ENCODE results near the gene RNF4. TPM values are rescaled to one million over a fixed set of nuclear protein-coding genes. Genes with fewer than 3 reads are reported as not detected.
A peak's percentile ranks its signal among the peaks of the same experiment; 100 is the strongest.
"Not testable (repeated sequence)": the region's sequence is repeated elsewhere in the genome, so short reads cannot be mapped to it uniquely, and the experiment has no call there.

Gene RNF4
- total RNA-seq, 2 experiments from 2014 or later: 69.2 to 73.1 TPM

DNA sequence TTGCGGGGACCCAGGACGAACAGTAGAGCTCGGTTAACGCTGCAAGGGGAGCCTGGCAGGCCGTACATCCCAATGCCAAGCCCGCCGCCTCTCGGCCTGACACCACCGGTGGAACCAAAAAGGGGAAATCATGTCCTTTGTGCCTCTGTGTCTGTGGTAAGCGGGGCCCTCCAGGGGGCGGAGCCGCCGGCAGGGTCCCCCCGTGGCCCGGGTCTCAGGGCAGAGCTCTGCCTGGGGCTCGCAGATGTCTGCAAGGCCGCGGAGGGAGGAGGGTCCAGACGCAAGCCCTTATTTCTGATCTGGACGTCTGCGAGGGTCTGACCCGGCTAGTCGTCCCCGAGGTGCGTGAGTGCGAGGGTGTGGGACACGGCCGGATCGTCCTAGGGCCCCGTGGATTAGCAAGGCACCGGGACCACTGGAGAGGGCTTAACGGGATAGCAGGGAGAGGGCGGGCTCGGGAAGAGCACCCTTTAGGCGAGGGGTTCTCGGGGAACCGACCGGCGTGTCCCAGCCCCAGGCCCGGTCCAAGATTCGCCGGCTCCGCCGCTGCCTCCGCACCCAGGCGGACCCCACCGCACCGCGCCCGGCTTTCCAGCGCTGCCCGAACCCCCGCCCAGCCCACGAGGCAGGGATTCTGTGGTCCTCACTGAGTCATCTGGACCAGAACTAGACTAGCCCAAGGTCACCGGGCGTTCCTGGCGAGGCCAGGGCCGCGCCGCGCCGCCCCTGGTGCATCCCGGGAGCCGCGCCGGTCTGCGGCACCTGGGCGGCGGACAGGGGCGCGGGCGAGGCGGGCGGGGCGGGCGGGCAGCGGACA lies 66.7 kb downstream of the RNF4 start:
- Mint-ChIP-seq H3K9me3 (no peaks in the 10 kb centered on the region), H3K27ac (peak overlapping the region; percentile 74), H3K27me3 (ENCODE audit: low read depth) (no peaks in the 10 kb centered on the region), H3K36me3 (ENCODE audit: low read depth) (peaks cover 6% of the 10 kb centered on the region), H3K4me3 (peak overlapping the region; percentile 86), H3K4me1 (ENCODE audit: low read depth) (peaks cover 18% of the 10 kb centered on the region)
- intact Hi-C loops (cut with micrococcal nuclease): loop anchor here (1.0 to 5.0 kb wide), 13 partner anchors 36 to 502 kb away; partner anchors contain the start of genes CFAP99, GRK4, HAUS3 and MXD4
- CTCF ChIA-PET: interaction anchor here (0.7 to 1.1 kb wide), 2 partner anchors 30 to 94 kb away, joined by 3 to 4 read pairs; no protein-coding TSS in a partner anchor
- DNase-seq: peak; percentile 76

DNA sequence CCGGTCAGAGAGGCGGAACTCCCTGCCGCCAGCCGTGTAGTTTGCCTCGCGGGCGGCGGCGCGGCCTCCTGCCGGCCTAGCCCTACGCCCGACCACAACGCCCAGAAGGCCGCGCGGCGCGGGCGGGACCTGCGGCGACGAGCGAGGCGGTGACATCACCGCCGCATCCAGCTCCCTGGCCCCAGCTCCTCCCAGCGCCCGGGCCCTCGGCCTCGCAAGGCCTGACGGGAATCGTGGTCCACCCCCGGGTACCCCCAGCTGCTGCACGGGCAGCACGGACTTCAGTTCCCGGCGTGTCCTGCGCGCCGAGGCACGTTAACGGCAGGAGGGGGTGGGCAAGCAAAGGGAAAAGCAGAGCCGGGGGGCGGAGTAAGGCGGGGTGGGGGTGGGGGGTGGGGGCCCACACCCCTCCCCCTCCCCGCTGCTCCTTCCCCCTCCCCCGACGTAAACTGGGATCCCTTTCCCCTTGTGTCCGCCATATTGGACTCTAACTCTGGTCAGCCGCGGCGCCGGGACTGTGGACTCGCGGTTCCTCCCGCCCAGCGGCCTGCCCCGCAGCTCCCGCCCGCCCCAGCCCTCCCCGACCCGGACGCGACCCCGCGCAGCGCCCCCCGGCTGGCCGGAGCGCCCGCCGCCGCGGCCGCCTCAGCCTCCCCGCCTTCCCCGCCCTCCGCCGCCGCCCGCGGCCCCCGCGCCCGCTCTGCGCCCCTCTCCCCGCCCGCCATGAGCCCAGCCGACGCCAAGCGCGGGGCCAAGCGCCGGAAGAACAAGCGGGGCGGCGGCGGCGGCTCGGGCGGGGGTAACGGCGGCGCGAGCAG lies 67.5 kb downstream of the RNF4 start, which contains the start of gene FAM193A:
Gene FAM193A (plus strand): TSS at position 455 of the 818 bp plus-strand sequence. CDS start 269 bp downstream, at position 724.
- Mint-ChIP-seq H3K4me1 (ENCODE audit: low read depth) (peaks cover 18% of the 10 kb centered on the region), H3K36me3 (ENCODE audit: low read depth) (peaks cover 6% of the 10 kb centered on the region), H3K9me3 (no peaks in the 10 kb centered on the region), H3K27me3 (ENCODE audit: low read depth) (no peaks in the 10 kb centered on the region), H3K27ac (peak within 1 kb of the TSS; percentile 83), H3K4me3 (peak within 1 kb of the TSS; percentile 86)
- intact Hi-C loops (cut with micrococcal nuclease): loop anchor here (1.0 to 5.0 kb wide), 13 partner anchors 35 to 501 kb away; partner anchors contain the start of genes CFAP99, GRK4, HAUS3 and MXD4
- CTCF ChIA-PET: no interaction called here
- DNase-seq: peak; percentile 99

DNA sequence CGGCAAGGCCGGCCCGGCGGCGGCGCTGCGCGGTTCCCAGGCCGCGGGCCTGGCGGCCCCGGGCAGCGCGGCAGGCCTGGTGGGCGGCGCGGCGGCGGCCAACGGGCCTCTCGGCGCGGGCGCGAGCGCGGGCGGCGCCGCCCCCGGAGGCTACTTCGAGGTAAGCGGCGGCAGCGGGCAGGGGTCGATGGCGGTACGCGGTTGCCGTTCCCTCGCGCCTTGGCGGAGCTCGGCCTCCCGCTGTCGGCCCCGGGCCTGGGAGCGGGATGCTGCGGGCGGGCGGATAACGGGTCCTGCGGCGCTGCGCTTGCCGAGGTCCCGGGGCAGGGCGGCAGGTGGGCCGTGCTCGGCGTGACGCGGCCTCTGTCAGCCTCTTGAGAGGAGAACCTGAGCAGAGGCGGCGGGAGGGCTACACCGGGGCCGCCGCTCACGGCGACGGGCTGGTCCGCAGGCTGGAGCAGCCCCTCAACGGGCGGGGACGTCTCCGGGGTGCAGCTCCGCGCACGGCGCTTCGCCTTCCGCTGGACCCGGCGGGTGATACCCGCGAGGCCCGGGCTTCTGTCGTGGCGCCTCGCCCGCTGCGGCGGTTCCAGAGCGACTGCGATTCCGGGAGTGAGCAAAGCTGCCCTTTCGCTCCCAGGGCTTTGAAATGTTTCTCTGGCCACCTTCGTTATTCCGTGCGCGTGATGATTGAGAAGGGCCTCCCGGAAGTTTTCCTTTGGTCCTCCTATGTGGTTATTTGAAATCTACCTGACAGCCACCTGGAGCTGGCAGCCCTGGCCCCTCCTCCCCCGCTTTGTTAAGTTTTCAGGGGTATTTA lies 68.3 kb downstream of the RNF4 start:
- peak; percentile 46 for DNase-seq

GRCh38 chr4:2543580-2544191 lies 74.8 kb downstream of the RNF4 start:
- H3K27me3 Mint-ChIP-seq (ENCODE audit: low read depth); intact Hi-C loops (cut with micrococcal nuclease); H3K4me3 Mint-ChIP-seq; CTCF ChIA-PET; DNase-seq; H3K36me3 Mint-ChIP-seq (ENCODE audit: low read depth); H3K9me3 Mint-ChIP-seq; H3K27ac Mint-ChIP-seq: not testable (repeated sequence)
- peaks cover 35% of the 10 kb centered on the region for H3K4me1 Mint-ChIP-seq (ENCODE audit: low read depth)

More for the DNA sequence above, 68.3 kb downstream of the RNF4 start:
- peaks cover 23% of the 10 kb centered on the region for H3K4me1 Mint-ChIP-seq (ENCODE audit: low read depth)
- no peaks in the 10 kb centered on the region for H3K9me3 Mint-ChIP-seq
- CTCF ChIA-PET: interaction anchor here (0.9 kb wide), 1 partner anchor 33 kb away, joined by 3 read pairs; no protein-coding TSS in a partner anchor
- peaks cover 6% of the 10 kb centered on the region for H3K36me3 Mint-ChIP-seq (ENCODE audit: low read depth)
- H3K4me3 Mint-ChIP-seq: peak overlapping the region; percentile 83
- H3K27ac Mint-ChIP-seq: peak overlapping the region; percentile 83
- no peaks in the 10 kb centered on the region for H3K27me3 Mint-ChIP-seq (ENCODE audit: low read depth)
- intact Hi-C loops (cut with micrococcal nuclease): loop anchor here (2.0 to 5.0 kb wide), 5 partner anchors 155 to 400 kb away; no protein-coding TSS in a partner anchor

DNA sequence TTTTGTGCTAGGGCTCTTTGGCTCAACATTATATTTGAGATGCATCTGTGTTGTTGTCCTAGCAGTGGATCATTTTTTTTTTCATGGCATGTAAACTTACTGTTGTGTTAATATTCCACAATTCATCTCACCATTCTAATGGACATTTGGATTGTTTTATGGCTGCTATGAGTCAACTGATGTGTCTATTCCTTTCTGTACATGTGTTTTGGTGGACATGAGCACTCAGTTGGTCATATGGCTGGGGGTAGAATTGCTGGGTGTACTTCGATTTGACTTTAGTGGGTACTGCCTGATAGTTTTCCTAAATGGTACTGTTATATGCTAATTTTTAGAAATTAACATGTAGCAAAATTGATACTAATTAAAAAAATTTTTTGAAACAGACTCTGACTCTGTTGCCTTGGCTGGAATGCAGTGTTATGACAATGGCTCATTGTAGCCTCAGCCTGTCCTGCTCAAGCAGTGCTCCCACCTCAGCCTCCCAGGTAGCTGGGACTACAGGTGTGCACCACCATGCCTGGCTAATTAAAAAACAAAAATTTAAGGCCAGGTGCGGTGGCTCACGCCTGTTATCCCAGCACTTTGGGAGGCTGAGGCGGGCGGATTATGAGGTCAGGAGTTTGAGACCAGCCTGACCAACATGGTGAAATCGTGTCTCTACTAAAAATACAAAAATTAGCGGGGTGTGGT lies 76.6 kb downstream of the RNF4 start:
- CTCF ChIA-PET: no interaction called here
- Mint-ChIP-seq H3K9me3 (no peaks in the 10 kb centered on the region), H3K4me3 (no peak overlapping the region), H3K27ac (no peak overlapping the region), H3K36me3 (ENCODE audit: low read depth) (peaks cover 4% of the 10 kb centered on the region), H3K4me1 (ENCODE audit: low read depth) (peaks cover 26% of the 10 kb centered on the region), H3K27me3 (ENCODE audit: low read depth) (no peaks in the 10 kb centered on the region)
- intact Hi-C loops (cut with micrococcal nuclease): no loop called here
- DNase-seq: no peak

DNA sequence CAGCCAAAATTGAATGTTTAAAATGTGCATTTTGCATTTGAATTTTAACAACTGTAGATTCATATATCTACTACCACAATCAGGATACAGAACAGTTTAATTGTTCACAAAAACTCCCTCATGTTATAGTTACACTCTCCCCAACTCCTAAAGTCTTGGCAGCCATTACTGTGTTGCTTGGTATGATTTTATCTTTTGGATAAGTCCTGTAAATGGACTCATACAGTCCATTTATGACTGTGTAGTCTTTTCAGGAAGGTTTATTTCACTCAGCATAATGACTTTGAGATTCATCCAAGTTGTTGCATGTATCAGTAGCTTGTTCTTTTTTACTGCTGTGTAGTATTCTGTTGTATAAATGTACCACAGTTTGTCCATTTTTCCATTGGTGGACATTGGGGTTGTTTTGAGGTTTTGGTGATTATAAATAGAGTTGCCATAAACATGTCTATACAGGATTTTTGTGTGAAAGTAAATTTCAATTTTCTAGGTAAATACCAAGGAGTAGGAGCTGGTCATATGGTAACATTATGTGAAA lies 77.4 kb downstream of the RNF4 start:
- Mint-ChIP-seq H3K27me3 (ENCODE audit: low read depth) (no peaks in the 10 kb centered on the region), H3K4me3 (no peak overlapping the region), H3K9me3 (no peaks in the 10 kb centered on the region), H3K36me3 (ENCODE audit: low read depth) (peaks cover 4% of the 10 kb centered on the region), H3K27ac (no peak overlapping the region), H3K4me1 (ENCODE audit: low read depth) (peaks cover 31% of the 10 kb centered on the region)
- CTCF ChIA-PET: no interaction called here
- no peak for DNase-seq
- intact Hi-C loops (cut with micrococcal nuclease): no loop called here

DNA sequence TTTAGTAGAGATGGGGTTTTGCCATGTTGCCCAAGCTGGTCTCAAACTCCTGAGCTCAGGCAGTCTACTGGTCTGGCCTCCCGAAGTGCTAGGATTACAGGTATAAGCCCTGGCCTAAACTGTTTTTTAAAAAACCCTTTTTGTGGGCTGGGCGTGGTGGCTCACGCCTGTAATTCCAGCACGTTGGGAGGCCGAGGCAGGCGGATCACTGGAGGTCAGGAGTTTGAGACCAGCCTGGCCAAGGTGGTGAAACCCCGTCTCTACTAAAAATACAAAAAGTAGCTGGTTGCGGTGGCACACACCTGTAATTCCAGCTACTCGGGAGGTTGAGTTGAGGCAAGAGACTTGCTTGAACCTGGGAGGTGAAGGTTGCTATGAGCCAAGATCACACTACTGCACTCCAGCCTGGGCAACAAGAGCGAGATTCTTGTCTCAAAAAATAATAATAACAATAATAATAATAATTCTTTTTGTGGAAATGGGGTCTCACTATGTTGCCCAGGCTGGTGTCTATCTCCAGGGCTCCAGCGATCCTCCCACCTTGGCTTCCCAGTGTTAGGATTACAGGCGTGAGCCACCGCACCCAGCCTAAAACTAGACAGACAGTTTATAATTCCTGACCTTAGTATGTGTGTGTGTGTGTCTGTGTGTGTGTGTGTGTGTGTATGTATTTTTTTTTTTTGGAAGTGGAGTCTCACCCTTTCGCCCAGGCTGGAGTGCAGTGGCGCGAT lies 78.2 kb downstream of the RNF4 start:
- CTCF ChIA-PET: not testable (repeated sequence)

GRCh38 chr4:2551118-2551517 lies 82.2 kb downstream of the RNF4 start:
- Mint-ChIP-seq H3K27ac (no peak overlapping the region), H3K36me3 (ENCODE audit: low read depth) (peaks cover 1% of the 10 kb centered on the region), H3K4me3 (no peak overlapping the region), H3K4me1 (ENCODE audit: low read depth) (peaks cover 41% of the 10 kb centered on the region), H3K9me3 (no peaks in the 10 kb centered on the region), H3K27me3 (ENCODE audit: low read depth) (no peaks in the 10 kb centered on the region)
- CTCF ChIA-PET: no interaction called here
- DNase-seq: no peak
- intact Hi-C loops (cut with micrococcal nuclease): no loop called here

More for the DNA sequence above, 78.2 kb downstream of the RNF4 start:
- H3K9me3 Mint-ChIP-seq; H3K4me3 Mint-ChIP-seq; H3K27ac Mint-ChIP-seq; H3K36me3 Mint-ChIP-seq (ENCODE audit: low read depth); H3K27me3 Mint-ChIP-seq (ENCODE audit: low read depth); intact Hi-C loops (cut with micrococcal nuclease); DNase-seq: not testable (repeated sequence)
- peaks cover 28% of the 10 kb centered on the region for H3K4me1 Mint-ChIP-seq (ENCODE audit: low read depth)

DNA sequence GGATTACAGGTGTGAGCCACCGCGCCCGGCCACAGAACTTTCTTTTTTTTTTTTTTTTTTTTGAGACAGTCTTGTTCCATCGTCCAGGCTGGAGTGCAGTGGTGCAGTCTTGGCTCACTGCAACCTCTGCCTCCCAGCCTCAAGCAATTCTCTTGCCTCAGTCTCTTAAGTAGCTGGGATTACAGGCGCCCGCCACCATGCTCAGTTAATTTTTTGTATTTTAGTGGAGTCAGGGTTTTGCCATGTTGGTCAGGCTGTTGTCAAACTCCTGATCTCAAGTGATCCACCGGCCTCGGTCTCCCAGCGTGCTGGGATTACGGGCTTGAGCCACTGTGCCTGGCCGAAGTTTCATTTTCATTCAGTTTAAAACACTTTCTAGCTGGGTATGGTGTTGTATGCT lies 83.9 kb downstream of the RNF4 start:
- intact Hi-C loops (cut with micrococcal nuclease): no loop called here
- H3K27me3 Mint-ChIP-seq (ENCODE audit: low read depth): no peaks in the 10 kb centered on the region
- H3K4me1 Mint-ChIP-seq (ENCODE audit: low read depth): peaks cover 41% of the 10 kb centered on the region
- no peaks in the 10 kb centered on the region for H3K9me3 Mint-ChIP-seq
- H3K4me3 Mint-ChIP-seq: no peak overlapping the region
- H3K36me3 Mint-ChIP-seq (ENCODE audit: low read depth): no peaks in the 10 kb centered on the region
- DNase-seq: no peak
- CTCF ChIA-PET: interaction anchor here (0.6 kb wide), 1 partner anchor 485 kb away, joined by 6 read pairs; no protein-coding TSS in a partner anchor
- H3K27ac Mint-ChIP-seq: no peak overlapping the region

DNA sequence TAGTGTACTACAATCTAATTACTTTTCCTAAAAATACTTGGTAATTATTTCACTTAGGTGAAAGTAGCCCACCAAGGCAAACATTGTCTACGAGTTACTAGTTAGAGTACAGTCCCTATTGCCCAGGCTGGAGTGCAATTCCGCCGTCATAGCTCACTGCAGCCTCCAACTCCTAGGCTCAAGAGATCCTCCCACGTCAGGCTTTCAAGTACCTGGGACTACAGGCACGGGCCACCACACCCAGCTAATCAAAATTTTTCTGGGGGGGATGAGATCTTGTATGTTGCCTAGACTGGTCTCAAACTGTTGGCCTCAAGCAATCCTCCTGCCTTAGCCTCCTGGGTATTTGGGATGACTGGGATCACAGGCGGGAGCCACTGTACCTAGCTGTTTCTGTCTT lies 89.4 kb downstream of the RNF4 start:
- intact Hi-C loops (cut with micrococcal nuclease): no loop called here
- no peak for DNase-seq
- H3K27me3 Mint-ChIP-seq (ENCODE audit: low read depth): no peaks in the 10 kb centered on the region
- no peak overlapping the region for H3K4me3 Mint-ChIP-seq
- H3K36me3 Mint-ChIP-seq (ENCODE audit: low read depth): peaks cover 5% of the 10 kb centered on the region
- peaks cover 41% of the 10 kb centered on the region for H3K4me1 Mint-ChIP-seq (ENCODE audit: low read depth)
- no peaks in the 10 kb centered on the region for H3K9me3 Mint-ChIP-seq
- no peak overlapping the region for H3K27ac Mint-ChIP-seq
- CTCF ChIA-PET: no interaction called here
